HEK293 (cell line): ENCODE data around the gene PDZD2.

Experiments used
- CTCF ChIA-PET: fragments of 350-600 bp; formaldehyde crosslinking; extraction: SDS; loops from one replicate; lab custom pipeline; 2021; ENCODE audit warnings: antibody characterized with exemption; lab: Yijun Ruan, JAX
- POLR2A ChIA-PET: fragments of 300-600 bp; formaldehyde crosslinking; extraction: SDS; loops from one replicate; lab custom pipeline; 2020; ENCODE audit warnings: antibody characterized with exemption, inconsistent platforms; lab: Yijun Ruan, JAX
- H3K27ac ChIP-seq: fragments of 200-500 bp; sonication (Bioruptor generic); 2 replicates; pipeline ENCODE4 v1.5.1; 2014; ENCODE audit warnings: low read depth, low read length, control low read depth, inconsistent platforms; ENCODE audit errors: extremely low read depth
- H3K36me3 ChIP-seq, 2 experiments: fragments of 200-500 bp in 1 of 2; sonication (Bioruptor generic) in 1 of 2; 1 replicate in 1 of 2; 2 replicates in 1 of 2; pipeline ENCODE4 v1.5.1; 2014 to 2017; ENCODE audit warnings: inconsistent platforms in 2 of 2, low read length in 2 of 2; ENCODE audit not compliant: control insufficient read depth in 2 of 2, insufficient read depth in 1 of 2
- H3K4me1 ChIP-seq: fragments of 200-500 bp; sonication (Bioruptor generic); 2 replicates; pipeline ENCODE4 v1.5.1; 2014; ENCODE audit warnings: mild to moderate bottlenecking, low read length, inconsistent platforms; ENCODE audit not compliant: control insufficient read depth, insufficient read depth
- H3K4me3 ChIP-seq: 2 replicates; pipeline ENCODE4 v1.5.1; 2011; ENCODE audit warnings: low read depth, mild to moderate bottlenecking, control low read depth, low read length, moderate library complexity
- H3K9me3 ChIP-seq: fragments of 200-500 bp; sonication (Bioruptor generic); 2 replicates; pipeline ENCODE4 v1.5.1; 2014; ENCODE audit warnings: low read depth, low read length, inconsistent platforms; ENCODE audit not compliant: control insufficient read depth, insufficient read depth
- MEIS1 ChIP-seq: sonication (generic); formaldehyde crosslinking; IDR thresholded peaks from 2 replicates; pipeline ENCODE4 v1.8.1; 2022; ENCODE audit warnings: missing genetic modification reagents, mild to moderate bottlenecking, borderline replicate concordance
- RBAK ChIP-seq: fragments of 450-650 bp; formaldehyde crosslinking; IDR thresholded peaks from 2 replicates; pipeline ENCODE4 v1.5.1; 2016; ENCODE audit warnings: missing biosample characterization, missing genetic modification characterization
- SP7 ChIP-seq: fragments of 450-650 bp; formaldehyde crosslinking; IDR thresholded peaks from 2 replicates; pipeline ENCODE4 v1.5.1; 2016; ENCODE audit warnings: missing biosample characterization, missing genetic modification characterization
- ZBTB17 ChIP-seq: fragments of 450-650 bp; formaldehyde crosslinking; IDR thresholded peaks from 2 replicates; pipeline ENCODE4 v1.5.1; 2016; ENCODE audit warnings: missing biosample characterization, missing genetic modification characterization
- ZBTB21 ChIP-seq: fragments of 450-650 bp; formaldehyde crosslinking; IDR thresholded peaks from 2 replicates; pipeline ENCODE4 v1.5.1; 2017; ENCODE audit warnings: missing biosample characterization, missing genetic modification characterization
- ZBTB8A ChIP-seq: fragments of 450-650 bp; formaldehyde crosslinking; IDR thresholded peaks from 2 replicates; pipeline ENCODE4 v1.5.1; 2016; ENCODE audit warnings: missing biosample characterization, missing genetic modification characterization
- ZNF133 ChIP-seq: fragments of 450-650 bp; formaldehyde crosslinking; IDR thresholded peaks from 2 replicates; pipeline ENCODE4 v1.5.1; 2016; ENCODE audit warnings: missing biosample characterization, missing genetic modification characterization
- ZNF19 ChIP-seq: fragments of 450-650 bp; formaldehyde crosslinking; IDR thresholded peaks from 2 replicates; pipeline ENCODE4; 2016; ENCODE audit warnings: missing biosample characterization, missing genetic modification characterization, low read depth
- ZNF202 ChIP-seq: fragments of 450-650 bp; formaldehyde crosslinking; IDR thresholded peaks from 2 replicates; pipeline ENCODE4 v1.5.1; 2016; ENCODE audit warnings: missing biosample characterization, missing genetic modification characterization, borderline replicate concordance
- ZNF335 ChIP-seq: fragments of 450-650 bp; formaldehyde crosslinking; conservative IDR thresholded peaks from 2 replicates; pipeline ENCODE4 v1.5.1; 2016; ENCODE audit warnings: missing biosample characterization, missing genetic modification characterization
- ZNF404 ChIP-seq: fragments of 450-650 bp; formaldehyde crosslinking; IDR thresholded peaks from 2 replicates; pipeline ENCODE4 v1.5.1; 2017; ENCODE audit warnings: missing biosample characterization, missing genetic modification characterization
- ZNF561 ChIP-seq: fragments of 450-650 bp; IDR thresholded peaks from 2 replicates; pipeline ENCODE4 v1.5.1; 2018; ENCODE audit warnings: missing biosample characterization, missing genetic modification characterization, borderline replicate concordance
- ZNF626 ChIP-seq: fragments of 450-650 bp; sonication (Bioruptor Pico); formaldehyde crosslinking; IDR thresholded peaks from 2 replicates; pipeline ENCODE4 v1.5.1; 2018; ENCODE audit warnings: missing biosample characterization, missing genetic modification characterization, inconsistent platforms
- ZNF660 ChIP-seq: fragments of 450-650 bp; IDR thresholded peaks from 2 replicates; pipeline ENCODE4 v1.5.1; 2018; ENCODE audit warnings: missing biosample characterization, mild to moderate bottlenecking, missing genetic modification characterization
- ZNF677 ChIP-seq: fragments of 450-650 bp; IDR thresholded peaks from 2 replicates; pipeline ENCODE4 v1.5.0; 2018; ENCODE audit warnings: missing biosample characterization, mild to moderate bottlenecking, missing genetic modification characterization, moderate library complexity
- TF ChIP-seq, protein P1 (sequence below): fragments of 450-650 bp; formaldehyde crosslinking; IDR thresholded peaks from 2 replicates; pipeline ENCODE4; 2016; ENCODE audit warnings: missing biosample characterization, missing genetic modification characterization
- TF ChIP-seq, protein P2 (sequence below): fragments of 450-650 bp; formaldehyde crosslinking; IDR thresholded peaks from 2 replicates; pipeline ENCODE4 v1.5.1; 2016; ENCODE audit warnings: missing biosample characterization, missing genetic modification characterization

PDZD2 gene

DNA sequence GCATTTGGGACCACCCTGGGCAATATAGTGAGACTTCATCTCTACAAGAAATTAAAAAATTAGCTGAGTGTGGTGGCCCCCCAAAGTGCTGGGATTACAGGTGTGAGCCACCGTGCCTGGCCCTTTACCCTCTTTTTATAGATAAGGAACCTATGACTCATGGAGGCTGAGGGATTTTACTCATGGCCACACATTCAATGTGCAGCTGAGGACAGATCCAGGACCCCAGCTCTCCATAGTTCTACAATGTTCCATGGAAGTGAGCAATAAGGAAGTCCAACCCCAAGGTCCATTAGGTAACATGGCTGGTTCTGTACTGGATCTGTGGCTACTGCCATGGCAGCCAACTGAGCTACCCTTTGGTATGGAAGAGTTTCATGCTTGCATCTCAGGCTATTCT is 25.3 kb upstream of the PDZD2 start:
- POLR2A ChIA-PET: no interaction called here
- TF ChIP-seq ZNF404 (tag by site-specific recombination) (no peak), ZNF660 (tag by site-specific recombination) (no peak), ZNF202 (no peak), ZNF133 (tag by site-specific recombination) (no peak), RBAK (tag by site-specific recombination) (no peak), ZBTB8A (tag by site-specific recombination) (no peak)
- TF ChIP-seq, protein P1, sequence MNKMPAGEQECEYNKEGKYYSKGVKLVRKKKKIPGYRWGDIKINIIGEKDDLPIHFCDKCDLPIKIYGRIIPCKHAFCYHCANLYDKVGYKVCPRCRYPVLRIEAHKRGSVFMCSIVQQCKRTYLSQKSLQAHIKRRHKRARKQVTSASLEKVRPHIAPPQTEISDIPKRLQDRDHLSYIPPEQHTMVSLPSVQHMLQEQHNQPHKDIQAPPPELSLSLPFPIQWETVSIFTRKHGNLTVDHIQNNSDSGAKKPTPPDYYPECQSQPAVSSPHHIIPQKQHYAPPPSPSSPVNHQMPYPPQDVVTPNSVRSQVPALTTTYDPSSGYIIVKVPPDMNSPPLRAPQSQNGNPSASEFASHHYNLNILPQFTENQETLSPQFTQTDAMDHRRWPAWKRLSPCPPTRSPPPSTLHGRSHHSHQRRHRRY (tag by site-specific recombination): no peak
- TF ChIP-seq, protein P2, sequence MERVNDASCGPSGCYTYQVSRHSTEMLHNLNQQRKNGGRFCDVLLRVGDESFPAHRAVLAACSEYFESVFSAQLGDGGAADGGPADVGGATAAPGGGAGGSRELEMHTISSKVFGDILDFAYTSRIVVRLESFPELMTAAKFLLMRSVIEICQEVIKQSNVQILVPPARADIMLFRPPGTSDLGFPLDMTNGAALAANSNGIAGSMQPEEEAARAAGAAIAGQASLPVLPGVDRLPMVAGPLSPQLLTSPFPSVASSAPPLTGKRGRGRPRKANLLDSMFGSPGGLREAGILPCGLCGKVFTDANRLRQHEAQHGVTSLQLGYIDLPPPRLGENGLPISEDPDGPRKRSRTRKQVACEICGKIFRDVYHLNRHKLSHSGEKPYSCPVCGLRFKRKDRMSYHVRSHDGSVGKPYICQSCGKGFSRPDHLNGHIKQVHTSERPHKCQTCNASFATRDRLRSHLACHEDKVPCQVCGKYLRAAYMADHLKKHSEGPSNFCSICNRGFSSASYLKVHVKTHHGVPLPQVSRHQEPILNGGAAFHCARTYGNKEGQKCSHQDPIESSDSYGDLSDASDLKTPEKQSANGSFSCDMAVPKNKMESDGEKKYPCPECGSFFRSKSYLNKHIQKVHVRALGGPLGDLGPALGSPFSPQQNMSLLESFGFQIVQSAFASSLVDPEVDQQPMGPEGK (tag by site-specific recombination): no peak
- Histone ChIP-seq H3K27ac (no peak overlapping the region), H3K9me3 (no peaks in the 10 kb centered on the region), H3K36me3 (no peaks in the 10 kb centered on the region), H3K4me3 (no peak overlapping the region), H3K4me1 (no peaks in the 10 kb centered on the region)
- CTCF ChIA-PET: interaction anchor here (1.1 to 1.3 kb wide), 3 partner anchors 9 to 26 kb away, joined by 5 to 6 read pairs (median 5); no protein-coding TSS in a partner anchor

DNA sequence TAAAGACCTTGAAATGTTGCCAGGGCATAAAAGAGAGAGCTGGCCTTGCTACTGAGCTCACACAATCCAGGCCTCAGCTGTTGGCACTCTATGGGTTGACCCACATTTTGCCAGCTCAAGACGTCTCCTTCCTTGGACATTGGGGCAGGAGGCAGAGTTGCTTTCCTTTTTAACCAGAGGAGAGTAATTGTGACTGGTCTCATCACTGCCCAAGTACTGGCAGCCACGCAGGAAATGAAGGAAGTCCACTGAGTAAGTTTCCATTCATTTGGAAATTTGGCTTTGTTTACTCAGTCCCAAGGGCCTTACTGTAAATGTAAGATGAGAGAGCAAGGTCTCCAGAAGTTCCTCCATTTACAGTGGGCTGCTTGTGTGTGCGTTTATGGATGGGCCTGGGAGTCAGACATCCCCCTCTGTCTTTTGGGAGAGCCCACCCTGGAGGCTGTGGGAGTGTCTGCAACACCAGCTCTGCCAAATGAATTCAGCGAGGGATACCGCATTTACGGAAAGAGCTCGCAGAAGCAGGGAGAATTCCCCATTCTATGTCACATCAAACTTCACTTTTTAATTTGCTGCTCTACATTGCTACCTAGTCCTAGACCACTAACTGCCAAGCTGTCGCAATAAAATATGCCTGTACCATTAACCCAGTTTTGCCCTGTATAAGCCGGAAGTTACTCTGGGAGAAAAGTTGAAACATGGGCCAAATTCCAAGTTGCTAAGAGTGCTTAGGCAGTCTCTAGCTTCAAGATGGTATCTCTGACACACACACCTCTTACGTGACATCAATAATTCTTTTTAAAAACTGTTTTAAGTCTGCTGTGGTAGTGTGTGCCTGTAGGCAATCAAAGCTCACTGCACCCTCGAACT is 24.5 kb upstream of the PDZD2 start:
- H3K4me3 ChIP-seq: no peak overlapping the region
- no peaks in the 10 kb centered on the region for H3K9me3 ChIP-seq
- no peaks in the 10 kb centered on the region for H3K36me3 ChIP-seq
- TF ChIP-seq ZNF335 (0 out of 2 replicates have a peak, but pooled peaks have one; percentile 13), MEIS1 (CRISPR knock-in tag) (no peak)
- ChIA-PET CTCF (no interaction called here), POLR2A (interaction anchor here (0.6 kb wide), 1 partner anchor 1747 kb away, joined by 3 read pairs; no protein-coding TSS in a partner anchor)
- H3K4me1 ChIP-seq: no peaks in the 10 kb centered on the region
- no peak overlapping the region for H3K27ac ChIP-seq

DNA sequence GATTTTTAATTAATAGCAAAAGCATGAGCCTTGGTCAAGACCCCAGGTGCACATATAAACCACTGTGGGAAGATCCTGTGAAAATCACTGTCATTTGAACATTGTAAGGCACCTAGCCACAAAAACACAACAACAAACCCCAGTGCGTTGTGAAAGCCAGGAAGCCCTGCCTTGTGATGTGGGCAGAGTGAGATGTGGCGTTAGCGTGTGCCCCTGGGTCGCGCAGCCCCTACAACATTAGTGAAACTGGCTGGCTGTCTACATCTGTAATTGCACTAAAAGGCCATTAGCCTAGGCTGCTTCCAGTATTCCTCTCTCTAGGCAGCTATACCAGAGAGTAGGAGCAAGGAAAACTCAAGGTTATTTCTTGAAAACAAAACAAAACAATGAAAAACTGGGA is 21.1 kb upstream of the PDZD2 start:
- Histone ChIP-seq H3K4me1 (no peaks in the 10 kb centered on the region), H3K9me3 (no peaks in the 10 kb centered on the region), H3K36me3 (no peaks in the 10 kb centered on the region), H3K27ac (no peak overlapping the region), H3K4me3 (no peak overlapping the region)
- CTCF ChIA-PET: interaction anchor here (0.6 kb wide), 1 partner anchor 440 kb away, joined by 5 read pairs; no protein-coding TSS in a partner anchor
- POLR2A ChIA-PET: no interaction called here
- TF ChIP-seq ZBTB21 (tag by site-specific recombination) (no peak), ZBTB17 (tag by site-specific recombination) (no peak), ZNF626 (tag by site-specific recombination) (no peak), SP7 (tag by site-specific recombination) (no peak), ZNF660 (tag by site-specific recombination) (no peak), ZNF561 (tag by site-specific recombination) (no peak), ZNF19 (tag by site-specific recombination) (no peak), ZNF677 (tag by site-specific recombination) (no peak)
- TF ChIP-seq, all 188 proteins: peak for 0
